Measurements from ENCODE around the gene EFHC1.

Gene EFHC1

GRCh38 chr6:52564856-52565255 lies 144.7 kb downstream of the EFHC1 start:
- no peak for DNase-seq

GRCh38 chr6:52566201-52566600 lies 146.1 kb downstream of the EFHC1 start:
- DNase-seq, result no peak

GRCh38 chr6:52566853-52567279 lies 146.7 kb downstream of the EFHC1 start:
- DNase-seq, result no peak

- no peak for DNase-seq
These were observed 148.2 kb downstream of the EFHC1 start for GRCh38 chr6:52568320-52568719.

- DNase-seq, result no peak
These were observed 150.2 kb downstream of the EFHC1 start for GRCh38 chr6:52570291-52570700.

GRCh38 chr6:52571099-52571755 lies 151.1 kb downstream of the EFHC1 start:
- no peak for DNase-seq

- DNase-seq, result no peak
These were observed 152.4 kb downstream of the EFHC1 start for GRCh38 chr6:52572536-52572935.

GRCh38 chr6:52573295-52573694 lies 153.2 kb downstream of the EFHC1 start:
- DNase-seq, result no peak
